A549 (cell line): ENCODE data around the gene HS3ST1.
A peak's percentile ranks its signal among the peaks of the same experiment; 100 is the strongest.

Experiments
- EP300 ChIP-seq, 2 experiments: fragments of >200 bp; sonication (Bioruptor Twin); formaldehyde crosslinking; IDR thresholded peaks; 2 replicates in 1 of 2; 3 replicates in 1 of 2; pipeline ENCODE4 v1.6.1; 2016 to 2017
- ESRRA ChIP-seq: fragments of 150-350 bp; IDR thresholded peaks from 2 replicates; pipeline ENCODE4 v1.6.1; 2014; ENCODE audit warnings: mild to moderate bottlenecking, low read length, borderline replicate concordance
- HOXB13 ChIP-seq: fragments of 250-450 bp; sonication (Bioruptor Pico); IDR thresholded peaks from 2 replicates; pipeline ENCODE4 v1.5.0; 2020; ENCODE audit warnings: low read depth, mild to moderate bottlenecking, moderate library complexity
- MAFK ChIP-seq: fragments of 450-650 bp; IDR thresholded peaks from 2 replicates; pipeline ENCODE4 v1.6.1; 2014; ENCODE audit not compliant: partially characterized antibody
- MYC ChIP-seq: IDR thresholded peaks from 2 replicates; pipeline ENCODE4 v1.6.1; 2012; ENCODE audit warnings: mild to moderate bottlenecking, inconsistent platforms, low read length, improper control_type of control experiment, borderline replicate concordance
- POLR2A ChIP-seq: IDR thresholded peaks from 2 replicates; pipeline ENCODE4 v1.6.1; 2012; ENCODE audit warnings: mild to moderate bottlenecking, low read length
- RAD21 ChIP-seq, 2 experiments: fragments of >200 bp in 1 of 2; sonication (Bioruptor Twin) in 1 of 2; formaldehyde crosslinking in 1 of 2; IDR thresholded peaks in 1 of 2; conservative IDR thresholded peaks in 1 of 2; 2 replicates in 1 of 2; 3 replicates in 1 of 2; pipeline ENCODE4 v1.6.1; 2012 to 2018; ENCODE audit warnings: inconsistent platforms in 1 of 2
- RCOR1 ChIP-seq: fragments of 150-350 bp; IDR thresholded peaks from 2 replicates; pipeline ENCODE4 v1.6.1; 2014; ENCODE audit warnings: antibody characterized with exemption, low read length, low read depth
- TF ChIP-seq, protein P1 (sequence below): fragments of 450-650 bp; IDR thresholded peaks from 2 replicates; pipeline ENCODE4 v1.6.1; 2014; ENCODE audit warnings: antibody characterized with exemption
- TF ChIP-seq, protein P2 (sequence below): fragments of 200-600 bp; sonication (generic); IDR thresholded peaks from 2 replicates; pipeline ENCODE4 v1.6.1; 2016; ENCODE audit warnings: antibody characterized with exemption, mild to moderate bottlenecking, moderate library complexity
- TF ChIP-seq, protein P3 (sequence below): fragments of >200 bp; sonication (Bioruptor Twin); formaldehyde crosslinking; IDR thresholded peaks from 3 replicates; pipeline ENCODE4 v1.5.1; 2016

- no peak for TF ChIP-seq MYC
- TF ChIP-seq, protein P1, sequence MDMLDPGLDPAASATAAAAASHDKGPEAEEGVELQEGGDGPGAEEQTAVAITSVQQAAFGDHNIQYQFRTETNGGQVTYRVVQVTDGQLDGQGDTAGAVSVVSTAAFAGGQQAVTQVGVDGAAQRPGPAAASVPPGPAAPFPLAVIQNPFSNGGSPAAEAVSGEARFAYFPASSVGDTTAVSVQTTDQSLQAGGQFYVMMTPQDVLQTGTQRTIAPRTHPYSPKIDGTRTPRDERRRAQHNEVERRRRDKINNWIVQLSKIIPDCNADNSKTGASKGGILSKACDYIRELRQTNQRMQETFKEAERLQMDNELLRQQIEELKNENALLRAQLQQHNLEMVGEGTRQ = no peak
- TF ChIP-seq POLR2A = no peak
- TF ChIP-seq, protein P2, sequence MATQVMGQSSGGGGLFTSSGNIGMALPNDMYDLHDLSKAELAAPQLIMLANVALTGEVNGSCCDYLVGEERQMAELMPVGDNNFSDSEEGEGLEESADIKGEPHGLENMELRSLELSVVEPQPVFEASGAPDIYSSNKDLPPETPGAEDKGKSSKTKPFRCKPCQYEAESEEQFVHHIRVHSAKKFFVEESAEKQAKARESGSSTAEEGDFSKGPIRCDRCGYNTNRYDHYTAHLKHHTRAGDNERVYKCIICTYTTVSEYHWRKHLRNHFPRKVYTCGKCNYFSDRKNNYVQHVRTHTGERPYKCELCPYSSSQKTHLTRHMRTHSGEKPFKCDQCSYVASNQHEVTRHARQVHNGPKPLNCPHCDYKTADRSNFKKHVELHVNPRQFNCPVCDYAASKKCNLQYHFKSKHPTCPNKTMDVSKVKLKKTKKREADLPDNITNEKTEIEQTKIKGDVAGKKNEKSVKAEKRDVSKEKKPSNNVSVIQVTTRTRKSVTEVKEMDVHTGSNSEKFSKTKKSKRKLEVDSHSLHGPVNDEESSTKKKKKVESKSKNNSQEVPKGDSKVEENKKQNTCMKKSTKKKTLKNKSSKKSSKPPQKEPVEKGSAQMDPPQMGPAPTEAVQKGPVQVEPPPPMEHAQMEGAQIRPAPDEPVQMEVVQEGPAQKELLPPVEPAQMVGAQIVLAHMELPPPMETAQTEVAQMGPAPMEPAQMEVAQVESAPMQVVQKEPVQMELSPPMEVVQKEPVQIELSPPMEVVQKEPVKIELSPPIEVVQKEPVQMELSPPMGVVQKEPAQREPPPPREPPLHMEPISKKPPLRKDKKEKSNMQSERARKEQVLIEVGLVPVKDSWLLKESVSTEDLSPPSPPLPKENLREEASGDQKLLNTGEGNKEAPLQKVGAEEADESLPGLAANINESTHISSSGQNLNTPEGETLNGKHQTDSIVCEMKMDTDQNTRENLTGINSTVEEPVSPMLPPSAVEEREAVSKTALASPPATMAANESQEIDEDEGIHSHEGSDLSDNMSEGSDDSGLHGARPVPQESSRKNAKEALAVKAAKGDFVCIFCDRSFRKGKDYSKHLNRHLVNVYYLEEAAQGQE = no peak
- no peak for TF ChIP-seq RCOR1
- no peak for TF ChIP-seq EP300 (IDR thresholded peaks at IDR 0.05)
- no peak for TF ChIP-seq HOXB13 (CRISPR knock-in tag)
- no peak for TF ChIP-seq MAFK
- TF ChIP-seq RAD21 (conservative IDR thresholded peaks at IDR 0.05 in 1 of 2, IDR thresholded peaks at IDR 0.05 in 1 of 2) = peak; percentile 28 to 36; a peak in 3 of 5 replicates
- TF ChIP-seq, protein P3, sequence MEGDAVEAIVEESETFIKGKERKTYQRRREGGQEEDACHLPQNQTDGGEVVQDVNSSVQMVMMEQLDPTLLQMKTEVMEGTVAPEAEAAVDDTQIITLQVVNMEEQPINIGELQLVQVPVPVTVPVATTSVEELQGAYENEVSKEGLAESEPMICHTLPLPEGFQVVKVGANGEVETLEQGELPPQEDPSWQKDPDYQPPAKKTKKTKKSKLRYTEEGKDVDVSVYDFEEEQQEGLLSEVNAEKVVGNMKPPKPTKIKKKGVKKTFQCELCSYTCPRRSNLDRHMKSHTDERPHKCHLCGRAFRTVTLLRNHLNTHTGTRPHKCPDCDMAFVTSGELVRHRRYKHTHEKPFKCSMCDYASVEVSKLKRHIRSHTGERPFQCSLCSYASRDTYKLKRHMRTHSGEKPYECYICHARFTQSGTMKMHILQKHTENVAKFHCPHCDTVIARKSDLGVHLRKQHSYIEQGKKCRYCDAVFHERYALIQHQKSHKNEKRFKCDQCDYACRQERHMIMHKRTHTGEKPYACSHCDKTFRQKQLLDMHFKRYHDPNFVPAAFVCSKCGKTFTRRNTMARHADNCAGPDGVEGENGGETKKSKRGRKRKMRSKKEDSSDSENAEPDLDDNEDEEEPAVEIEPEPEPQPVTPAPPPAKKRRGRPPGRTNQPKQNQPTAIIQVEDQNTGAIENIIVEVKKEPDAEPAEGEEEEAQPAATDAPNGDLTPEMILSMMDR = peak; percentile 29; the same call in 2 of the 3 replicates
- TF ChIP-seq ESRRA = no peak
Measured at GRCh38 chr4:11424000-11424399, 4.7 kb downstream of the HS3ST1 start.
